H1 (cell line): ENCODE measurements around the gene TJP2. TPM values are rescaled to one million over a fixed set of nuclear protein-coding genes. Genes with fewer than 3 reads are reported as not detected.

Experiments used
- EGR1 ChIP-seq: IDR thresholded peaks from 2 replicates; pipeline ENCODE4 v1.6.1; 2011; ENCODE audit warnings: low read depth, low read length, borderline replicate concordance
- EZH2 ChIP-seq: fragments of 200-600 bp; sonication (generic); IDR thresholded peaks from 2 replicates; pipeline ENCODE4 v1.7.1; 2012; ENCODE audit warnings: low read depth, mild to moderate bottlenecking, moderate library complexity, low read length, inconsistent platforms; ENCODE audit not compliant: severe bottlenecking
- HDAC2 ChIP-seq, 2 experiments: fragments of 300-600 bp in 1 of 2; sonication (generic) in 1 of 2; IDR thresholded peaks; 2 replicates each; pipeline ENCODE4 v1.6.1; 2011 to 2012; ENCODE audit warnings: low read depth in 2 of 2, low read length in 2 of 2, mild to moderate bottlenecking in 2 of 2, moderate library complexity in 2 of 2, borderline replicate concordance in 1 of 2, inconsistent platforms in 1 of 2
- KDM1A ChIP-seq: fragments of 200-600, 300-600 bp; sonication (generic); IDR thresholded peaks from 2 replicates; pipeline ENCODE4 v1.7.1; 2016; ENCODE audit warnings: mild to moderate bottlenecking, low read length, borderline replicate concordance
- POLR2A ChIP-seq, 2 experiments: IDR thresholded peaks; 1 replicate in 1 of 2; 2 replicates in 1 of 2; pipeline ENCODE4 v1.6.1; 2011; ENCODE audit warnings: low read depth in 2 of 2, low read length in 2 of 2, mild to moderate bottlenecking in 2 of 2; ENCODE audit errors: control extremely low read depth in 1 of 2
- TAF1 ChIP-seq: IDR thresholded peaks from 2 replicates; pipeline ENCODE4 v1.6.1; 2011; ENCODE audit warnings: mild to moderate bottlenecking, low read depth, low read length
- TEAD4 ChIP-seq: IDR thresholded peaks from 2 replicates; pipeline ENCODE4 v1.6.1; 2012; ENCODE audit warnings: low read depth, low read length, inconsistent platforms, mixed read lengths
- polyA plus RNA-seq, 7 experiments: library from polyadenylated mRNA; depleted of rRNA in 3 of 7; stranded (reverse) in 5 of 7; unstranded in 2 of 7; fragments of >200 nt in 5 of 7; fragments of 200-250 nt in 2 of 7; gene quantifications; 1 replicate in 5 of 7; 2 replicates in 1 of 7; 4 replicates in 1 of 7; pipeline versions ENCODE4 v1.2.1 to v1.2.3, GENCODE V29; 2011 to 2013; ENCODE audit warnings: missing spikeins in 2 of 7, mixed read lengths in 2 of 7
- total RNA-seq: library from RNA; stranded (reverse); fragmentation: NEBNext Ultra II Directional; extraction: Animal tissue kit (Norgen Biotek cat#: 25700); gene quantifications from 2 replicates; pipeline ENCODE4 v1.2.1, GENCODE V29; 2021
- TF ChIP-seq, protein P1 (sequence below): IDR thresholded peaks from 2 replicates; pipeline ENCODE4 v1.6.1; 2012; ENCODE audit warnings: inconsistent platforms

The TJP2 gene
- total and polyA plus RNA-seq, 2 of the 8 experiments (the other 6 are each of a cell fraction or from before 2014, with no cell fraction given): 54.9 to 137 TPM

DNA sequence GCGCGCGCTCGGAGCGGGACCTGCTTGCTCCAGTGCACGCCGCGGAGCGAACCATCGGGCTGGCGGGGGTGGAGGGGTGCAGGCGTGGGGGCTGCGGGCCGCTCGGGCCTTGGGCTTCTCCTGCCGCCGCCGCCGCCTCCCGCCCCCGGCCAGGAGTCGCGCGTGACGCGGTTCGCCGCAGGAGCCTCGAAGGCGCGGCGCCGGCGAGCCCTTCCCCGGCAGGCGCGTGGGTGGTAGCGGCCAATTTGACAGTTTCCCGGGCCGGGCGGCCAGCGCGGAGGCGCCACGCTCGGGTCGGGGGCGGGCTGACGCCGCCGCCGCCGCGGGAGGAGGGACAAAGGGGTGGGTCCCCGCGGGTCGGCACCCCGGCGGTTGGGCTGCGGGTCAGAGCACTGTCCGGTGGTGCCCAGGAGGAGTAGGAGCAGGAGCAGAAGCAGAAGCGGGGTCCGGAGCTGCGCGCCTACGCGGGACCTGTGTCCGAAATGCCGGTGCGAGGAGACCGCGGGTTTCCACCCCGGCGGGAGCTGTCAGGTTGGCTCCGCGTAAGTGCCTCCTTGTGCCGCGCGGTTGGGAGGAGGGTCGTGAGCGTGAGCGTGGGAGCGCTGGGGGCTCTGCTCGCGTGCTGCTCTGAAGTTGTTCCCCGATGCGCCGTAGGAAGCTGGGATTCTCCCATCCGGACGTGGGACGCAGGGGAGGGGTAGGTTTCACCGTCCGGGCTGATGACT, at the start of gene TJP2 (continued):
- TF ChIP-seq POLR2A (IDR thresholded peaks at IDR 0.05; ENCODE audit: control extremely low read depth in 1 of 2, low read depth in 2 of 2, low read length in 2 of 2) (no peak), KDM1A (no peak), TEAD4 (no peak), EGR1 (peak; percentile 64; the same call in 1 of the 2 replicates), HDAC2 (IDR thresholded peaks at IDR 0.05; ENCODE audit: borderline replicate concordance in 1 of 2, low read depth in 2 of 2, low read length in 2 of 2) (no peak; a peak in 1 of 4 replicates), TAF1 (no peak), EZH2 (no peak)
- TF ChIP-seq, protein P1, sequence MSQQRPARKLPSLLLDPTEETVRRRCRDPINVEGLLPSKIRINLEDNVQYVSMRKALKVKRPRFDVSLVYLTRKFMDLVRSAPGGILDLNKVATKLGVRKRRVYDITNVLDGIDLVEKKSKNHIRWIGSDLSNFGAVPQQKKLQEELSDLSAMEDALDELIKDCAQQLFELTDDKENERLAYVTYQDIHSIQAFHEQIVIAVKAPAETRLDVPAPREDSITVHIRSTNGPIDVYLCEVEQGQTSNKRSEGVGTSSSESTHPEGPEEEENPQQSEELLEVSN: no peak
